Ectodermal cell (in vitro differentiated cells): ENCODE measurements around the gene MTMR1.

Experiments
- H3K27ac ChIP-seq: 2 replicates; pipeline ENCODE4 v1.7.0; 2013; ENCODE audit warnings: mild to moderate bottlenecking, low read depth, low read length; ENCODE audit not compliant: insufficient read depth, poor library complexity, severe bottlenecking
- H3K27me3 ChIP-seq: 2 replicates; pipeline ENCODE4 v1.7.0; 2013; ENCODE audit warnings: mild to moderate bottlenecking, low read length; ENCODE audit not compliant: insufficient read depth, control insufficient read depth, poor library complexity, severe bottlenecking
- H3K36me3 ChIP-seq: one replicate; pipeline ENCODE4 v1.7.0; 2013; ENCODE audit warnings: low read length; ENCODE audit not compliant: control insufficient read depth, insufficient read depth
- H3K4me1 ChIP-seq: one replicate; pipeline ENCODE4 v1.7.0; 2013; ENCODE audit warnings: low read length; ENCODE audit not compliant: control insufficient read depth, insufficient read depth
- H3K4me3 ChIP-seq: 2 replicates; pipeline ENCODE4 v1.7.0; 2013; ENCODE audit warnings: low read depth, low read length, control low read depth; ENCODE audit not compliant: insufficient read depth
- H3K9me3 ChIP-seq: 2 replicates; pipeline ENCODE4 v1.7.0; 2013; ENCODE audit warnings: mild to moderate bottlenecking, low read length, moderate library complexity; ENCODE audit not compliant: control insufficient read depth
- WGBS, 2 experiments: methylation state at CpG; one replicate each; pipeline ENCODE4 v1.1.7; 2013; ENCODE audit warnings: missing lambda C conversion rate in 2 of 2; 5-methylcytosine and 5-hydroxymethylcytosine counted together

The MTMR1 gene

GRCh38 chrX:150676221-150676620, 17.0 kb upstream of the MTMR1 start:
- Histone ChIP-seq H3K27ac (no peak overlapping the region), H3K27me3 (no peaks in the 10 kb centered on the region), H3K4me1 (no peaks in the 10 kb centered on the region), H3K36me3 (no peaks in the 10 kb centered on the region), H3K9me3 (no peaks in the 10 kb centered on the region), H3K4me3 (no peak overlapping the region)
- WGBS, 2 experiments, result 95 to 100% methylated on average over 1 to 2 of the region's 2 CpGs

GRCh38 chrX:150680974-150681373, 12.2 kb upstream of the MTMR1 start:
- Histone ChIP-seq H3K27me3 (no peaks in the 10 kb centered on the region), H3K4me3 (no peak overlapping the region), H3K36me3 (no peaks in the 10 kb centered on the region), H3K27ac (no peak overlapping the region), H3K9me3 (no peaks in the 10 kb centered on the region), H3K4me1 (no peaks in the 10 kb centered on the region)
- 48 to 57% methylated on average over 4 to 7 of the region's 7 CpGs for WGBS, 2 experiments

GRCh38 chrX:150683112-150683511, 10.1 kb upstream of the MTMR1 start:
- Histone ChIP-seq H3K27me3 (no peaks in the 10 kb centered on the region), H3K36me3 (no peaks in the 10 kb centered on the region), H3K4me3 (no peak overlapping the region), H3K9me3 (no peaks in the 10 kb centered on the region), H3K4me1 (no peaks in the 10 kb centered on the region), H3K27ac (no peak overlapping the region)
- 86% methylated on average over 1 of the region's 3 CpGs; no CpG with 5 or more reads in 1 of the 2 experiments for WGBS, 2 experiments

- Histone ChIP-seq H3K36me3 (no peaks in the 10 kb centered on the region), H3K27ac (no peak overlapping the region), H3K4me3 (no peak overlapping the region), H3K4me1 (no peaks in the 10 kb centered on the region), H3K9me3 (no peaks in the 10 kb centered on the region), H3K27me3 (no peaks in the 10 kb centered on the region)
- WGBS, 2 experiments, result 48 to 50% methylated on average over 4 to 7 of the region's 7 CpGs
Measured at GRCh38 chrX:150683536-150684146, 9.6 kb upstream of the MTMR1 start.

GRCh38 chrX:150688911-150689451, 4.2 kb upstream of the MTMR1 start:
- 64 to 76% methylated on average over 5 of the region's 5 CpGs for WGBS, 2 experiments
- no peak overlapping the region for H3K27ac ChIP-seq
- no peaks in the 10 kb centered on the region for H3K4me1 ChIP-seq
- H3K4me3 ChIP-seq, result no peak overlapping the region
- H3K36me3 ChIP-seq, result no peaks in the 10 kb centered on the region
- H3K27me3 ChIP-seq, result no peaks in the 10 kb centered on the region
- no peaks in the 10 kb centered on the region for H3K9me3 ChIP-seq

GRCh38 chrX:150690126-150690525, 3.1 kb upstream of the MTMR1 start:
- Histone ChIP-seq H3K4me3 (no peak overlapping the region), H3K27me3 (no peaks in the 10 kb centered on the region), H3K36me3 (no peaks in the 10 kb centered on the region), H3K27ac (no peak overlapping the region), H3K4me1 (peaks cover 4% of the 10 kb centered on the region), H3K9me3 (no peaks in the 10 kb centered on the region)

GRCh38 chrX:150692296-150692695, 900 bp upstream of the MTMR1 start:
- Histone ChIP-seq H3K4me1 (peaks cover 6% of the 10 kb centered on the region), H3K27me3 (no peaks in the 10 kb centered on the region), H3K4me3 (peak overlapping the region; percentile 34), H3K36me3 (no peaks in the 10 kb centered on the region), H3K9me3 (no peaks in the 10 kb centered on the region), H3K27ac (no peak overlapping the region)
- WGBS, 2 experiments, result 87 to 100% methylated on average over 1 to 4 of the region's 5 CpGs

- Histone ChIP-seq H3K4me1 (peaks cover 6% of the 10 kb centered on the region), H3K4me3 (peak overlapping the region; percentile 34), H3K27me3 (no peaks in the 10 kb centered on the region), H3K36me3 (no peaks in the 10 kb centered on the region), H3K27ac (no peak overlapping the region), H3K9me3 (no peaks in the 10 kb centered on the region)
- WGBS, 2 experiments, result 17% methylated on average over 37 to 41 of the region's 42 CpGs
Measured at GRCh38 chrX:150693725-150694574, 754 bp downstream of the MTMR1 start.

GRCh38 chrX:150694738-150695410, 1.7 kb downstream of the MTMR1 start:
- no peak overlapping the region for H3K4me3 ChIP-seq
- WGBS, 2 experiments, result 80 to 81% methylated on average over 8 of the region's 8 CpGs
- peaks cover 6% of the 10 kb centered on the region for H3K4me1 ChIP-seq
- no peak overlapping the region for H3K27ac ChIP-seq
- no peaks in the 10 kb centered on the region for H3K9me3 ChIP-seq
- no peaks in the 10 kb centered on the region for H3K36me3 ChIP-seq
- H3K27me3 ChIP-seq, result no peaks in the 10 kb centered on the region

GRCh38 chrX:150696331-150696730, 3.1 kb downstream of the MTMR1 start:
- H3K27me3 ChIP-seq, result no peaks in the 10 kb centered on the region
- H3K36me3 ChIP-seq, result no peaks in the 10 kb centered on the region
- no peak overlapping the region for H3K27ac ChIP-seq
- no CpG with 5 or more reads among the region's 1 CpG for WGBS, 2 experiments
- H3K4me1 ChIP-seq, result peaks cover 6% of the 10 kb centered on the region
- no peaks in the 10 kb centered on the region for H3K9me3 ChIP-seq
- H3K4me3 ChIP-seq, result no peak overlapping the region
